Measurements from ENCODE around the gene DPAGT1.
"Not testable (repeated sequence)": the region's sequence is repeated elsewhere in the genome, so short reads cannot be mapped to it uniquely, and the experiment has no call there.

The DPAGT1 gene

DNA sequence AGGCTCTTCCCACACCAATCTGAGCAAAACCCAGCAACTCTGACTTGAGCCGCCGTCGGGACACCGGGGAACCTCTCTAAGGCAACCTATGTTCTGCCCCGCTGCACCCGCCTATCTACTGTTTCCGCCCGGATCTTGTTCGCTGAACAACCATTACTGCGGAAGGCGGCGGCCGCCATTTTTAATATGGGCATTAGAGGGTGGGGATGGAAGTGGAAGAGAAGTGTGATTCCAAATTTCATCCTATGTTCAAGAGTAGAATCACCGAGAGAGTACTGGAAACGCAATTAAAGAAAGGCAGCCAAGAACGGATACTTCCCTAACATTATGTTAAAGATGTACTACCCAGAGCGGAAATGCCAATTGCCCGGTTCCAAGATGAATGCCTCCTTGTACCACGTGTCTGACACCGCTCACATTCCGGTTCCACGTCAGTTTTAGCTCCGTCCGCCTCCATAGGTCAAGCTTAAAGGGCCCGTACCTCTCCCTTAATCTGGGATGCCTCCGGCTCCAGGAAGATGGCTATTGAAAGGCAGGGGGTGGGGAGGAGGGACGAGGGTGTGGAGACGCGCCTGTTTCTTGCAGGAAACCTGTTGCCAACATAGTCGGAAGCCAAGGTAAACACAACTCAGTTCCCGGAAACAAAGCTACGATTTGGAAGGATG is at the start of gene DPAGT1:
Gene DPAGT1 (minus strand): TSS at position 95 of the 665 bp plus-strand sequence. CDS start 198 bp downstream, outside the sequence.
- peak; percentile 90 to 93 for DNase-seq

DNA sequence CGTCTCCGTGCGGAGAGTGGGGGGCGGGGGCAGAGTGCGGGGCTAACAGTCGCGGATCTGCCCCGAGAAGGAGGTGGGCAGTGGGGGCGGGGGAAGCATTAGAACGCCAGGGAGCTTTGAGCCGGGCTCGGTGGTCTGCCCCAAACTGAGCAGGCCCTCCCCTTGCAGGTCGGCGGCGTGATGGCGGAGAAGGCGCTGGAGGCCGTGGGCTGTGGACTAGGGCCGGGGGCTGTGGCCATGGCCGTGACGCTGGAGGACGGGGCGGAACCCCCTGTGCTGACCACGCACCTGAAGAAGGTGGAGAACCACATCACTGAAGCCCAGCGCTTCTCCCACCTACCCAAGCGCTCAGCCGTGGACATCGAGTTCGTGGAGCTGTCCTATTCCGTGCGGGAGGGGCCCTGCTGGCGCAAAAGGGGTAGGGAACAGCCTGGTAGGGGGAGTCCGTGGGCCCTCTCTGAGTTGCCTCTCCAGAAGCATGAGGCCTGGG is 48.2 kb upstream of the DPAGT1 start:
- no peak for DNase-seq

DNA sequence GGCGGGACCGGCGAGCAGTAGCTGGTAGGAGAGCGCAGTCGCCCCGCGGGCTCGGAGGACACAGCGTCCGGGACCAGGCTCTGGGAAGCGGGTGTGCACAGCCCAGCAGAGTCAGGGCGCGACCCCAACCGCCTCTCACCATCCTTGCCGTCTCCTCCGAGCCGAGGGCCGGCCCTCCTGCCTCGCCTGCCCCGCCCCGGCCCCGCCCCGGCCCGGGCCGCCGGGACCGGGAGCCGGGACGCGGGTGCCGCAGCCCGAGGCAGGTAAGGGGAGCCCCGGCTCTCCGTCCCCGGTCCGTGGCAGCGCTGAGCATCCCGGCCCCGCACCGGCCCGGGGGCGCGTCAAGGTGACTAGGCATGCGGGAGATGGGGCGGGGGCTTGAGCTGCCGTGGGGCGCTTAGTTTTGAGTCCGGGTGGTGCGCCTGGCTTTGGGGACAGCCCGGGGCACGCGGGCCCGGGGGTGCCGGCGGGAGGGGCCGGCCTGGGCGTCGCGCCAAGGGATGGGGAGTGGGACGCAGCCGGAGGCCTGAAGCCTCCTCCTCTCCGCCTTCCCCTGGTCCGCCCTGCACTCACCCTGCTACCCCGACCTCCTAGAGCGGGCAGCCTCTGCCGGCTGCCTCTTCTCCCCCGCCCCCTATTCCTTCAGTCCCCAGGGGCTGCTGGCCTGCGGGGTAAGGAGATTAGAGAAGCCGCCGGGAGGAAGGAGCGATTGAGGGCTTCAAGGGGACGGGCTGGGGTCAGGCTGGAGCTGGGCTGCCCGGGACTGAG is 47.5 kb upstream of the DPAGT1 start, which contains the start of gene ABCG4:
Gene ABCG4 (plus strand): TSS at position 35 of the 768 bp plus-strand sequence. CDS start 914 bp downstream, outside the sequence.
- no peak for DNase-seq

DNA sequence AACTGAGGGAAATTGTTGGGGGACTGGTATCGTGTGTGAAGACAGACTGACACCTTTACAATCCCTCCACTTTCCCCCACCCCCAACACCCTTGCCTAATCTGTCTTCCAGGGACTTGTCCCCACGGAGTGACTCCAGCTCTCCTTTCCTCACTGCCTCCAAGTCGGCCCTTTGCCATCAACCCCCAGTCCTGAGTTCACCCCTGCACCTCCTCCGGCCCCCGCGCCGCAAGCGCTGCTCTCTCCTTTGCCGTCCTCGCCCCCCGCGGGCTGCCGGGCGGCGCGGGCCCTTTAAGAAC is 47.0 kb upstream of the DPAGT1 start:
- DNase-seq = no peak

DNA sequence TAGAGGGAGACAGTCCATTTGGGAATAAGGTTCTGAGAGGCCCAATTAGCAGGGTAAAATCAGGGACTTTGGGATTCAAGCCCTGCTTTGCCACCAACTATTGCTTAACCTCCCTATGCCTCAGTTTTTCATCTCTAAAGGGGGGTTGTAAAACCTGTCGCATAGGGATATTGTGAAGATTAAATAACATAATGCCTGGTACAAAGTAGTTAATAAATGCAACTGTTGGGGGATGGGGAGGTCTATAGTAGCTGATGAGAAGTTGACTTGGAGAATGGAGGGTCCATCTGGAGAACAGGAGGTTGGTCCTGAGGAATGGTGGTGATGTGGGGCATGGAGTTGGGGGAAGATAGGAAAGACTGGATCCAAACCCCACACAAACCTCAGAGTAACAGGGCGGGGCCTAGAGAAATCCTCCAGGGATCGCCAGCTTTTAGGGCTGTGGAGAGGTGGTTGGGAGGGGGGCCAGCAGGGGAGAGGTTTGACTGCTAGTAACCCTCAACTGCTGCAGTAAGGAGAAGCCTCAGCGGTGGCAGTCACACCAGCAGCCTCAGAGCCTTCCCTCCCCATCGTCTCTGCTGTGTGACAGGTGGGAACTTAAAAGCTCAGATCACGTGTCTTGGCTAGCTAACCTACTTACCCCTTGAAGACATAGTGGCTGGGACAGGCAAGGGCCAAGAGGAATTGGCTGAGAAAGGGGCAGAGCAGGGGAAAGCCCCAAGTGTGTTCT is 46.1 kb upstream of the DPAGT1 start:
- no peak for DNase-seq

DNA sequence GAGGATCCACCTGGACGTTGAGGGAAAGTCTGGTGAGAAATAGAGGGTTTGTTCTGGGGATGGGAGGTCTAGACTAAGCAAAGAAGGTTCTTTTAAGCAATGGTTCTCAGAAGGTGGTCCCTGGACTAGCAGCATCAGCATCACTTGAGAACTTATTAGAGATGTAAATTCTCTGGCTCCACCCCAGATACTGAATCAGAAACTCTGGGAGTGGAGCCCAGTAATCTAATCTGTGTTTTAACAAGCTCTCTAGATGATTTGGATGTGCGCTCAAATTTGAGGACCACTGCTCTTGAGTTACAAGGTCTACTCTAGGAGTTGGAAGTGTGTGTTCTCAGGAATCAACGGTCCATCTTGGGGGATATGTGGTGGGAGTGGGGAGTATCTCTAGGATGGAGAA is 43.9 kb upstream of the DPAGT1 start:
- no peak for DNase-seq

DNA sequence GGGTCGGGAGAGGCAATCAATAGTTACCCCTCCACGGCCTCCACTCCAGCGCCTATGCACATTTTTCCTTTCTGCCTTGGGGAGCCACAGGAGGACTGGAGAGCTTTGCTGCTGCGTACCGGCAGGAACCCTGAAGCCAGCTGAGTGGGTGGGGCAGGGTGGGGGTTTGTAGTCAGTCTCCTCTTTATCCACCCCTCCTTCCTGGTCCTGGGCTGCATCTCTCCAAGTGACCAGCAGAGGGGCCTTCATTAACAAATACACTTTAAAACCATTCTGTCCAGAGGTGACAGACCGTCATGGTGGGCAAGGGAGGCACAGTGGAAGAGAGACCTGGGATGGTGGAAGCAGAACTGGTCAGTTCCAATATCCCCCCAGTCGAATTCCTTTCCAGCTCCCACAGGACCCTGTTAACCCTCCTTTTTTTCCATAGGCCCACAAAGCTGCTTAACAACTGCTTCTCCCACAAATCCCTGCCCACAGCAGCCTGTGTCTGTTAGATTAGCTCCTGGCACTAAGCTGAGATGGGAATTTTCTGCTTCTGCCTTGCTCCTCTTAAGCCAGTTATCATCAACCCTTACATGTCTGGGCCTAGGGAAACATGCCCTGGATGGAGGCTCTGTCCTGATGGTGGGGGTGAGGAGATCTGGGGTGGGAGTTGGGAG is 43.3 kb upstream of the DPAGT1 start:
- peak; percentile 71 to 79 for DNase-seq

DNA sequence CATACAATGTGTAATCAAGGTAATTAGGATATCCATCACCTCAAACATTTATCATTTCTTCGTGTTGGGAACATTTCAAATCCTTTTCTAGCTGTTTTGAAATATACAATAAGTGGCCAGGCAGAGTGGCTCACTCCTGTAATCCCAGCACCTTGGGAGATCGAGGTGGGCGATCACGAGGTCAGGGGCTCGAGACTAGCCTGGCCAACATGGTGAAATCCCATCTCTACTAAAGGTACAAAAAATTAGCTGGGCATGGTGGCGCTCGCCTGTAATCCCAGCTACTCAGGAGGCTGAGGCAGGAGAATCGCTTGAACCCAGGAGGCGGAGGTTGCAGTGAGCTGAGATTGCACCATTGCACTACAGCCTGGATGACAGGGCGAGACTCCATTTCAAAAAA is 37.6 kb upstream of the DPAGT1 start:
- DNase-seq = not testable (repeated sequence)

DNA sequence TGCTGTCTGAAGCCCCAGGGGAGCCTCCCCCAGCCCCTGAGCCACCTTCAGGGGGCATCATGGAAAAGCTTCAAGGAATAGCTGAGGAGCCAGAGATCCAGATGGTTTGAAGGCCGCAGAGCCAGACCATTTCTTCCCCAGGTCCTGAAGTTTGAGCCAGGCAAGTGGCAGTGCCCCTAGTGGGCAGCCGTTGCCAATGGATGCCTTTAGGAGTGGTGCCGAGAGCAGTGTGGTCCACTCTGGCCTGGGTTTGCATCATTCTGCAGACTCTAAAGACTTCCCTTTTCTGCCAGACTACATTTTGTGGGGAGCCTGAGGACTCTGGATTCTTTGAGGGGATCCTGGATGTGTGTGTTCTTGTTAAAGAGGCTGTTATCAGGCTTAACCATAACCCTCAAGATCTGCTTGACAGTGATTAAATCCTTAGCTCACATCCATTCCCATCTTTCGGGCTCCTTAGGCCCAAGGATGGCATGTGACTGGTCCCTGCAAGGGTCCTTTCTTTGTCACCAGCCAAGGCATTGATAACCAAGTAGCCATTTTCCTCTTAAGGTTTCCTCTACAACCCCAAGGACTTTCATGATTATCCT is 32.8 kb upstream of the DPAGT1 start:
- DNase-seq = peak; percentile 24 to 41

DNA sequence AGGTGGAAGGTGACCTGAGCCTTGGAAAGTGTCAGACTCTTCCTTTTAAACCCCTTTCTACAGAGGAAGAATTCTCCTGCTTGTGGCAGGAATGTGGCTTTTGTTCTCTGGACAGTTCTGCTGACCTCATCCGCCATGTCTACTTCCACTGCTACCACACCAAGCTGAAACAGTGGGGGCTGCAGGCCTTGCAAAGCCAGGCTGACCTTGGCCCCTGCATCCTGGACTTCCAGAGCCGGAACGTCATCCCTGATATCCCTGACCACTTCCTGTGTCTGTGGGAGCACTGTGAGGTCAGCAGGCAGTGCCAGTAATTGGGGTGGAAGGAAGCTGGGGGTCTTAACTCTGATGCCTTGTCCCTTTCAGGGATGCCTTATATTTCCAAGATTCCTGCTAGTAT is 29.0 kb upstream of the DPAGT1 start:
- no peak for DNase-seq

DNA sequence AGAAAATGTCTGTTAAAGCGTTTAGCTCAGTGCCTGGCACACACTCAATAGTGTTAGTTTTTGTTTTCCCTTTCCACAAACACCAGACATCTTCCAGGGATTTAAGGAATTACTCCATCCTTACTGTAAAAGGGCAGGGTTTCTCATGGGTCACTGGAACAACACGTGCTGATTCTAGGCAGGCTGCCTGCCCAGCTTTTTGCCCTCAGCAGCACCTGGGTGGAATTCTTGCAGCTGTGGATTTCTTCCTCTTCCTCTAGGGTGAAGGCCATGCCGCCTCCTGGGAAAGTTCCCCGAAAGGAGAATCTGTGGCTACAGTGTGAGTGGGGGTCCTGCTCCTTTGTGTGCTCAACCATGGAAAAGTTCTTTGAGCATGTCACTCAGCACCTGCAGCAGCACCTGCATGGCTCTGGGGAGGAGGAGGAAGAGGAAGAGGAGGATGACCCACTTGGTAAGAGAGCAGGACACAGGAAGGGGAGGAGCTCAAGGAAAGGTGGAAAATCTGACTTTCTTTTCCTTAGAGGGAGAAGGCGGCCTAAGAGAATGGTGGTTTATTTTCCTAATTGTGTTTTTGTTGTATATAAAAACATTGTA is 25.1 kb upstream of the DPAGT1 start:
- DNase-seq = no peak

DNA sequence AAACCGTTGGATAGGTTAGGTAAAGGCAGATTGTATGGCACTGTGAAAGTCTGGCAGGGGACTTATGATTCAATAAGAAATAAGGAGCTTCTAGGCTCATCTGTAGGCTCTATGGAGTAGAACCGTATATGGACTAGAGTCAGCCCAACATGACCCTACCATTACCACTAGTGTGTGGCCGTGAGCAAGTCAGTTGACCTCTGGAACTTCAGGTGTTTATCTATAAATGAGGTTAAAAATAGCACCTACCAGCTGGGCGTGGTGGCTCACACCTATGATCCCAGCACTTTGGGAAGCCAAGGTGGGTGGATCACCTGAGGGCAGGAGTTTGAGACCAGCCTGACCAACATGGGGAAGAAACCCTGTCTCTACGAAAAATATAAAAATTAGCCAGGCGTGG is 24.2 kb upstream of the DPAGT1 start:
- no peak for DNase-seq

DNA sequence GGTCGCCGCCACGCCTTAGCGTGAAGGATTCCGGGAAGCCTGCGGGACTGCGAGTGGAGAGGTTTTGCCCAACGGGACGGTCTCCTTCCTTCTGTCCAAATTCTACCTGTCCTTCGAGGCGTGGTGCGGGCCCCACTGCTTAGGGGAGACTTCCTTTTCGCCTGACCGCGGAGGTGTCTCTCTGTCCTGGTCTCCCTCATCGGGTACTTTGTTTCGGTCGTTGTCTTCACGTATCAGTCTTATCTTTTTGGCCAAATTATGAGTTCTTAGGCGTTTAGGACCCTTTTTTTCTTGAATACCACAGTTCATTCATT is 20.1 kb upstream of the DPAGT1 start:
- DNase-seq = no peak

DNA sequence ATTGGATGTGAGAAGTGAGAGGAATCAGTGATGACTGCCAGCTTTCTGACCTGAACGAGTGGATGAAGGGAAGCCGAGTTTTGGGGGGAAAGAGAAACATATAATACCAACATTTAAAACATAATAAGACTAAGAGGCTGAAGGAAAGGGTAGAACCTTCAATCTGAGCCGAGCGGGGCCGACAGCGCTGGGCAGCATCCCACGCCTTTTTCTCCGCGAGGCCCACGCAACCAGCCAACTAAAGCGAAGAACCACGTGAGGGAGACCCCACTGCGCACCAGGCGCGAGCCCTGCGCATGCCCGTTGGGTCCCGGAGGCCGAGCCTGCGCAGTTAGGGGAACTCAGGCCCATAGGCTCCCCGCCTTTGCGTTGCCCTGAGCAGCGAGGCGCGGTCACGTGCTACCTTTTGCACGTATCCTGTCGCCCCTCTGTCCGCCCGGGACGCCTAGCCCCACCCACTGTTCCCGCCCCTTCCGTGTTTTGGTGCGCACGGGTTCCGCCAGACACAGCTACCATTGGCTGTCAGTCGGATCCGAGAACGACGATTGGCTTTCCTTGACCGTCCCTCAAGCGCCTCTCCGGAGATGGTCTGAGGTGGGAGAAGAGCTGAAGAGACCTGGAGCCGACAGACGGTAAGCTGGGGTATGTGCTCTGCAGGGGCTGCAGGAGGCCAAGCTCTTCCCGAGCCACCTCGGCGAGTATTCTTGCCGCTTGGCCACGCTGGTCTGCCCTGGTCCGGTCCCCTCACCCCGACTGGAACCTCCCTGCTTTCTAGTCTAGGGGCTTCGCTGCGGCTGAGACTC is 19.6 kb upstream of the DPAGT1 start, which contains the start of gene HINFP:
Gene HINFP (plus strand): TSS at position 573 of the 803 bp plus-strand sequence. CDS start 5,365 bp downstream, outside the sequence.
- DNase-seq = peak; percentile 96 to 98

DNA sequence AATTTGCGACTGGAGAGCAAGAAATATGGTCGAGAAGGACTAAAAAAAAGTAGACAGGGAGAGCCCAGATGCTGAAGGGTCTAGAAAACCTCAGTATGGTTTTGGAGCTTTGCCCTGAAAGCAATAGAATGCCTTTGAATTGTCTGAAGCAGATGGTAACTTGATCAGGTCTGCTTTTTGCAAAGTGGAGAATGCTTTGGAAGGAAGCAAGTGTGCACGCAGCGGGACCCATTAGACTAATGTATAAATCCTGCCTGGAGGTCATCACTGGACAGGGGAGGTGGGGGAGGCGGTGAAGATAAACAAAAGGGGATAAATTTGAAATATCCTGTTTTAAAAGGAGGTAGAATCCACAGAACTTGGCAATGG is 19.0 kb upstream of the DPAGT1 start:
- no peak for DNase-seq

DNA sequence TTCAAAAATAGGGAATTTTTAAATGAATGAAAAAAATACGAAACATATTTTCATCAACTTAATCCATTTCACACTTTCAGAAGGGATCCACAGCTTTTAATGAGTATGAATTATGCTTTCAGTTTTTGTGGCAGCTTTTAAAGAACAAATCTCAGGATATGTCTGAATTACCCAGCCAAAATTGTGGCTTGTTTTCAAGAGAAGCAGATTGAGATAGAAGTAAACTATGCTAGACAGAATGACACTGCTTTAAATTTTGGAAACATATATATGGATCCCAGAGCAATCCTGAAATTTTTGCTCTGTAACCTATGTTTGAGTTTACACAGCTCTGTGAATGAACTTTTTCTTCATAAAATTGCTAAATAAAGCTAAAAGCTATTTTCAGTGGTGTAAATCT is 17.3 kb upstream of the DPAGT1 start:
- DNase-seq = no peak

DNA sequence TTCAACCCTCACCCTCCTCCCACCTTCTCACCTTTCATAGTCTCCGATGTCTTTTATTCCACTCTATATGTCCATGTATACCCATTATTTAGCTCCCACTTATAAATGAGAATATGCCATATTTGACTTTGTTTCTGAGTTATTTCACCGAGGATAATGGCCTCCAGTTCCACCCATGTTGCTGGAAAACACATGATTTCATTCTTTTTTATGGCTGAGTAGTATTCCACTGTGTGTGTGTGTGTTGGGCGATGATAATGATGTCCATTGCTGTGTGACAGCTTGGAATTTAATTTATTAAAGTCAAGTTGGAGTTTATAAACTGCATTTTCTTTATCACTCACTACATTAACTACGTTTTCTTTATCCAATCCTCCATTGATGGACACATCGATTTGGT is 16.6 kb upstream of the DPAGT1 start:
- no peak for DNase-seq

DNA sequence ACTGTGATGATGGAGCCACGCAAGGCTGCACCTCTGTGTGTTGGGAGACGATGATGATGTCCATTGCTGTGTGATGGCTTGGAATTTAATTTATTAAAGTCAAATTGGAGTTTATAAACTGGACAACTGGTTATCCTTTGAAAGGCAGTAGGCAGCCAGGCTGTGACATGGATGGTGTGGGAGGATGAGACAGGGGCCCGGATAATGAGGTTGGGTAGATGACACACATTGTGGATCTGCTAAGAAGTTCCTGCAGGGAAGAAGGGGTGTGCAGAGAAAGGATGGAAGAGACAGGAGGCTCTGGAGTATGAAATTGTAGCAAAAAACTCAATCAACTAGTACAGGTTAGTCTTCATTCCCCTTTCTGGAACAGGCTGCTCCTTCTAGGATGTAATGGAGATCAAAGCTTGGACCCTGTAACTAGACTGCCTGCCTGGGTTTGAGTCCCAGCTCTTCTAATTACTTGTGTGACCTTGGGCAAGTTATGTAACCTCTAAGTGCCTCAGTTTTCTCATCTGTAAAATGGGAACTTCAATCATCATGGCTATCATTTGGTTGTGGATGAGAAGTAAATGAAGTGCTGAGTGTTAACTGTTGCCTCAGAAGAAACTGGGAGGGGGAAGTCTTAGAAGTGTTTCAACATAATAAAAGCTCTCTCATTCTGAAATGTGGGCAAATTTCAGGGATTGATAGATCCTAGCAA is 15.5 kb upstream of the DPAGT1 start:
- no peak for DNase-seq

DNA sequence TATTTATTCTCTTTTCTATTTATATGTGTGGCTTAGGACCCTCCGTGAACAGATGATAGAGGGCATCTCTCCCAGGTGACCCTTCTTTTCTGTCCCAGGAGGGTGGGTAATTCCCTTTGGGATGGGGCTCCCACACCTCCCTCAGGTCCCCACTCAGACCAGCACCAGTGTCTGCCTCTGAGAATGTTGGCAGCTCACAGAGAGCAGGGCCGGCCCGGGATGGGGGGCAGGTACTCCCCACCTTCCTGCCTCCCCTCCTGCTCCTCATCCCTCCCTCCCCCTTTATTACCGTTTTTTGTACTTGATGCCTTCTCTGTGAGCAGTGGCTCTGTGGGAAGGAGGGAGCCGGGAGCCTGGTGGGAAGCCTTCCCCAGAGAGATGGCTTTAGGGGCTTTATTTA is 14.9 kb upstream of the DPAGT1 start:
- no peak for DNase-seq

DNA sequence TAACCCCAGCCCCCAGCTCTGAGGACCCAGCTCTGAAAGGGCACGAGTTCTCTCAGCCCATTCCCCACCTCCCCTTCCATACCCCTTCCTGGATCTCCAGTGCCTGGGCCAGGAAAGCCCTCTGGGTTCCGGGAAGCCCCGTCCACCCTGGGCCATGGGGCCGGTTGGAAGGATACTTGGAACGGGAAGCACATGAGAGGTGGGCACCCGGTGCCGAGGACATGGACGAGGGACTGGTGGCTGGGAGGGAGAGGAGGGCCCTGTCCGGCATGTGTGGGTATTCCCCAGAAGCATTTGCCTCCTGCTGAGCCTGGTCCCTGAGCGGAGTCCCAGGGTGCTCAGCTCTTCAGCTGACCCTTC is 14.6 kb upstream of the DPAGT1 start:
- no peak for DNase-seq

Data from AML-193 (cell line).